GM20431 (cell line): Measurements from ENCODE around the gene GSE1.

Experiments
- in situ Hi-C: fragments of 300-500 bp; cut with MseI, MboI; formaldehyde crosslinking; loops from one replicate; pipeline ENCODE4 v1.15.0; 2020; ENCODE audit warnings: low sequenced_read_pairs; ENCODE audit not compliant: unreplicated experiment

GSE1 gene

GRCh38 chr16:85687651-85688471, 74.7 kb downstream of the GSE1 start:
- in situ Hi-C loops, result no loop called here

DNA sequence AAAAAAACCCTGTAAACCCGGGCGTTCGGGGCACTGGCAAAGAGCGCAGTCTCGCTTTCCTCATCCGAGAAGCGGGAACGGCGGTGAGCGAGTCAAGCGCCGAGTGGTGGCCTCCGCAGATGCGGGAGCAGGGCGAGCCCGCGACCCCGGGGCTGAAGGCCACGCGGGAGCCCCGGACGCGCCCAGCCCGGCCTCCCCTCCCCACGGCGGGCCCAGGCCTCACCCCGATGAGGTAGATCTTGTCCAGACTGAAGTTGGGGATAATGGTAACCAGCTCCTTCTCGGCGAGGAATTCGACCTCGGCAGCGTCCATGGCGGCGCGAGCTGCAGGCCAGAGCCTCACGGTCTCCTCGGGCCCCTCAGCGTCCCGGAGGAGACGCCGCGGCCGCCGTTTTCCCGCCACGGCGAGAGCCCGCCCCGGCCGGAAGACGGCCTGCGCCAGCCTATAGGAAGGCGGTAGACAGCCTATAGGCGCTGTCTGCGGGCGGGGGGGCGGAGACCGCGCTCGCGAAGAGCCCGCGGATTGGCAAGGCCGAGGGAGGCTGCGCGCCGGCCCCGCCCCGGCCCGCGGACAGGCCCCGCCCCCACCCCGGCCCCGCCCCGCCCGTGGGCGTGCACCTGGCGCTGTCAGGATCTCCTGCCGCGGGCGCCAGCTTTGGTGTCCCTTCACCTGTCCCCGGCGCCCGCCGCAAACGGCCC, 75.6 kb downstream of the GSE1 start, which contains the start of gene GINS2:
Gene GINS2 (minus strand): TSS at position 369 of the 699 bp plus-strand sequence. CDS start 56 bp downstream, at position 313.
- in situ Hi-C loops, result no loop called here

DNA sequence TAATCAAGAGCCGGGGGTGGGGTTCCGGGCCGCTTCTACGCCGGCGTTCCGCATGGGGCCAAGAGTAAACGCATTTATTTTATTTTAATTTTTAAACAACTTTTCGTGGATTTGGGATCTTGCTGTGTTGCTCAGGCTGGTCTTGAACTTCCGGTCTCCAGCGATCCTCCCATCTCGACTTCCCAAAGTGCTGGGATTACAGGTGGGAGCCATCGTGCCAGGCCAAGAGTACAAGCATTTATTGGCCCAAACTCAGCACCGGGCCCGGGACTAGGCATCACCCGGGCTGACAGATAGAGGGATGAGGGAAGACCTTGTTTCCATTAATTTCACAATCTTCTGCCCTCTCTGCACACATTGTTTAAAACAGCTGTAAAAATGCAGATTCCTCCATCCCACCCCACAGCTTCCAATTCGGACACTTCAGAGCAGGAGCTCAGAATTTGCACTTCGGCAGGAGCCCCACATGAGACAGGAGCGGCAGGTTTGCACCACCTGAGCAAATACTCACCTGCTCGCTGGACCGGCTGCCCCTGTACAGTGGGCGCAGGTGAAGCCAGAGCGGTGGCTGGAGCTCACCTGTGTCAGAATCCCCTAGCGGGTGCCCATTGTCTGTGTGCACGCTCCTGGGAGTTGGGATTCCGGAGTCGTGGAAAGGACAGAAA, 76.3 kb downstream of the GSE1 start:
- in situ Hi-C loops, result no loop called here

GRCh38 chr16:85689950-85690320, 76.8 kb downstream of the GSE1 start:
- in situ Hi-C loops, result no loop called here

DNA sequence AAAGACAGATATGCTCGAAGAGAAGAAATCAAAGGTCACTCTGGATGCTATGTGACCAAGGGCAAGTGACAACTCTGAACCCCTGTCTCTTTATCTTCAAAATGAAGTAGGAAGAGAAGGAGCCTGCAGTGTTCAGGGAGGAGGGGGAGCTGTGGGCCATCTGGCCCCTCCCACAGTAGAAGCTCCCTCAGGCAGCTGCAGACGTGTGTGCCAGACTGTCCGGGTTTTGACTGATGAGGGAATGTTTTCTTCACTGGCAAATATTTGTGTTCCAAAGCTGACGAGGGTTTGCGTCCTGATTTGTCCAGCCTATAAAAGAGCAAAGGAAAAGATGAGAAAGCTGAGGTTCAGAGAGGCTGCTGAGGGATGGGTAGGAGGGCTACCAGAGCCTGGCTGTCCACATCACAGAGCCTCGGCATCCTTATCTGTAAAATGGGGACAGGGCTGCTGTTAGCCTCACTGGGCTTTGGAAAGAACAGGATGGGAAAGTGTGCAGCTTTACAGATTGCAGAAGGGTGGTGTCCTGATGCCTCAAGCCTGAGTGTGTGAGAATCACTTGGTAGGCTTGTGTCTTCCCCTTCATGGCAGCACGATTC, 77.4 kb downstream of the GSE1 start:
- in situ Hi-C loops, result no loop called here

DNA sequence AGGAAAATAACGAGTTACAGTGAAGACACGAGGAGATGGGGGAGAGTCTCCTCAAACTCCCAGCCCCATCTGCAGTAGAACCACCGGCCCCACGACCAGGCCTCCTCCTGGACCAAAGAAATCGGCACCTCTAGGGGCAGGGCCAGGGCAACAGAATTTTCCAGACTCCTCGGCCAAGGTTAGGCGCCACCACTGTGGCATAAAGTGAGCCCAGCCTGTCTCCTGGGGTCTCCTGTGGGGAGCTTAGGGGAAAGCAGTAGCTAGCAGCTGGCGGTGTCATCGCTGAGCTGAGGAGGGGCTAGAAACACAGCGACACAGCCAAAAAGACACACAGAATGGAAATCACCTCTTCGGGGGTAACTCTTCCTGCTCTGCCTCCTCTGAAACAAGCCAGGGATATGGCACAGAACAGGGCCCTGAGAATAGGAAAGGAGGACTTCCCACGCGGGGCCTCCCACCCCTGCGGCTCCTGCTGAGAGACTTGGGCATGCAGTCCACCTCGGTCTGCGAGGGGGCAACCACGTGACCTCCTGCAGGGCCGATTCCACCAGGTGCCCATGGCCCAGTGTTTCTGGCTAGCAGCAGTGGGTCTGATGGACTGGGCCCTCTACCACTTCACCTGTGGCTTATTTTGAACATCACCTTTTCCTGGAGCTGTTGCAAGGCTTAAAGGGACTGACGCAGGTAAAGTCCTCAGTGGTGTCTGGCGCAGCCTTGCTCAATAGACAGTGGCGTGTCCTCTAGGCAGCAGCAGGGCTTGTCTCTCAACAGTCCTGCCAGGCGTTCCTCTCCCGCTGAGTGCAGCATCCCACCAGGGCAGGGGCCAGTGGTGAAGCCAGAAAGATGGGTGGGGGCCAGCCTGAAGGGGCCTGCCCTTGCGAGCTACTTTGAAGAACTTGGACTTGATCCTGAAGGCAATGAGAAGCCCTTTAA, 82.3 kb downstream of the GSE1 start:
- in situ Hi-C loops, result no loop called here

GRCh38 chr16:85696781-85697180, 83.7 kb downstream of the GSE1 start:
- in situ Hi-C loops, result no loop called here

DNA sequence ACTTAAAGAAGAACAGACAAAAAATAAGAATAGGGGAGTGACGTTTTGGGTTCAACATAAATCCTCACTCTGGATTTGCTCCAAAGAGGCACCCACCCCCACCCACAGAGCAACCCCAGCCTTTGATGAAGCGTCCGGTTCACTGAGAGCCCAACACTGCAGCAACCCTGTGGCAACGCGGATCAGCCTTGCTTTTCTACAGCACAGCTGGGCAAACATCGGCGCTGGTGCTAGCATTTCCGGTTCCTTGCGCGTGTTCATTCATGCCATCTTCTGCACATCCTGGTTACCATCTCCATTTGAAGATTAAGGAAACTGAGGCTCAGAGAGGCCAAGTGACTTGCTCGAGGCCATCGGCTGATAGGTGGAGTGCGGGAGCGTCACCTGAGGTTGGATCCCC, 84.3 kb downstream of the GSE1 start:
- in situ Hi-C loops, result no loop called here

GRCh38 chr16:85698459-85698891, 85.4 kb downstream of the GSE1 start:
- in situ Hi-C loops, result no loop called here

DNA sequence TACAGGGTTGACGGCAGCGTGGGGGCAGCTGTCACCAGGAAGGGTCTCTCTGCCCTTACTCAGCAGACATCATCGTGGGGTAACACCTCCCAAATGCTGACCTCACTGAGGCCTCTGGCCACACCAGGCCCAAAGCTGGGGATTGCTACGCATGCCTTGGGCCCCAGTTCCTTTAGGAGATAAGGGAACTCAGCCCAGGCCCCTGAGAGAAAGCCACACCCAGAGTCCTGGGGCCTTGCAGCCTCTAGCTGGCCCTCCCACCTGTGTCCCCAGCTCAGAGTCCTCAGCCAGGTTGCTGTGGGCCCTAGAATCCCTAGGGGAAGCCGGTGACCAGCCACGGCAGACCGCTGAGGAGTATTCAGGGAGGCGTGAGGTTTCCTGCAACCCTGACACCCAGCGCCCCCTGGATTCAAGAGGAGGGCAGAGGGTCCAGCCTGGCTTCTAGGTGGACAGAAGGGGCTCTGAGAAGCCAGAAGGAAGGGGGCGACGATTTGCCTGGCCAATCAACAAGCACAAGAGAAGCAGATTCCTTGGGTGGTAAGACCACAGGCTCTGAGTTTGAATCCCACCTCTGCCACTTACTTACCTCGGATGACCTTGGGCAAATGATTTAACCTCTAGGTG, 85.9 kb downstream of the GSE1 start:
- in situ Hi-C loops, result no loop called here

- in situ Hi-C loops, result no loop called here
Observed at GRCh38 chr16:85699628-85700027, 86.5 kb downstream of the GSE1 start.

DNA sequence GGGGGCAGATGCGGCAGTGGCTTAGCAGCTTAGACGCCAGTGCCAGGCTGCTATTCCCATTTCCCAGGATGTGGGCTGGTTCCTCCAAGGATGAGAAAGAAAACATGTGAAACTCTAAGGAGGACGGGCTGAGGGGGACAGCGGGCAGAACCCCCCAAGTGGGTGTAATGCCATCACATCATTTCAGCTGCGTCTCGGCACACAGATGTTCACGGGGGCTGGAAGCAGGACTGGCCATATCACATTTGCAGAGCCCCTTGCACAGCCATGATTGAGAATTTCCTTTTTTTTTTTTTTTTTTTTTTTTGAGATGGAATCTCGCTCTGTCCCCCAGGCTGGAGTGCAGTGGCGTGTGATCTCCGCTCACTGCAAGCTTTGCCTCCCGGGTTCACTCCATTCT, 90.9 kb downstream of the GSE1 start:
- in situ Hi-C loops, result no loop called here

DNA sequence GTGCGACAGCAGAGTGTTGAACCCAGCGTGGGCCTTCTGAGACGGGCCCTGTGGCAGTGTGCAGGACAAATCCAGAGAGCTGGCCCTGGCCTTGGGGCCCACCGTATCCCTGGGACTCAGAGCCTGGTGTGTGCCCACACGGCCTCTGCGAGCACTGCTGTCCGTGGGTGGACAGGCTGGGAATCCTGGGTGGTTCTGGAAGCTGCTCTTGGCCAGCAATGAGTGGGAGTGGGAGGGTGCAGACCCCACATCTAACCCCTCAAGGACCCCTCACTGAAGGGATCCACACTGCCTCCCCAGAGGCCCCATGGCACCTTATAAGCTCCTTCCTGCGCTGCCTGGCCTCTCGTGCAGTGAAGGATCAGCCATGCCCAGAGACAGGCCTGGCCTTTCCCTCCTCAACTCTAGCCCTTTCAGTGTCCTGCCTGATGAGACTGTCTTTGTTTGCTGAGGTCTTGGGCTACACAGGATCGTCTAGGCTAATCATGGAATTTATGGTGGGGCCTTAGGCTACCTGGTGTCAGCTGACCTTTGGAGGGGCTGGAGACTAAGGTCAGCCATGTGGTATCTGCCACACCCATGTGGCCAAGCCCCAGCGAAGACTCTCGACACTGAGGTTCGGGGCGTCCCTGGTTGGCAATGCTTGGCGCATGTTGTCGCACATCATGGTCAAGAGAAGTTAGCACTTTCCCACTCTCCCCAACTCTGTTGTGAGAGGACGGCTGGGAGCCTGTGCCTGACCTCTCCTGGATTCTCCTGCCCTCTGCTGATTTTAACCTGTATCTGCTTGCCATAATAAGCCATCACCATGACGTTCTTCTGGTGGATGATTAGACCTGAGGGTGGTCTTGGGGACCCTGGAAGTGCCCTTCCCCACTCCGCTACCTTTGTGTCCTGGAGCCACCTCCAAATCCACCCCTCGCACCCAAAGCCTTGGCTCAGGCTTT, 92.1 kb downstream of the GSE1 start:
- in situ Hi-C loops, result no loop called here

GRCh38 chr16:85706449-85707034, 93.4 kb downstream of the GSE1 start:
- in situ Hi-C loops, result no loop called here

DNA sequence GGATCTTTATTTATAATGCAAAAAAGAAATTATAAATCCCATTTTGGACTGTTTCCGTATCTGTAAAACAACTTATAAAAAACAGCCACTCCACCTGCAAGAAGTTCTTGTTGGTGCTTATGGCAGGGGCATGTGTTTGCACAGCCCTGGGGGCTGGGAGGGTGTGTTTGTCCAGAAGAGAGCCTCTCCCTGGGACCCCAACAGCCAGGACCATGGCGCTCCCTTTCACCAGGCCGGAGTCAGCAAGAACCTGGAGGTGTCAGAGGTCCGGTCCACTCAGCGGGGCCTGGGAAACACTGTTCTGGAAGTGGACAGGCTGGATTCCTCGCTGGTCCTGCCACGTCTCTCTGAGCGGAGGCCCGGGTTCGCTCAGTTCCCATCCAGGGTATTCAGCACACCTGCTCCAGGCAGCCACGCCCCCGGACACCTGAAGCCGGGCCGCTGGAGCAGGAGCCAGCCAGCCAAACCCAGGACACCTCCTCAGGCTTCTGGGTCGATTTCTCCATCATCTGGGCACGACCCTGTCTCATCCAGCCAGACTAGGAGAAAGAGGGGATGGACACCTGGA, 94.5 kb downstream of the GSE1 start:
- in situ Hi-C loops, result no loop called here

- in situ Hi-C loops, result no loop called here
Observed at GRCh38 chr16:85708338-85708737, 95.2 kb downstream of the GSE1 start.
